IMR-90 (cell line): Measurements from ENCODE around the gene AMPD2. TPM values are rescaled to one million over a fixed set of nuclear protein-coding genes. Genes with fewer than 3 reads are reported as not detected.
A peak's percentile ranks its signal among the peaks of the same experiment; 100 is the strongest.

ENCODE experiments used
- ATAC-seq: fragments of 200-7000 bp; cut with Tn5 transposase; 2 replicates; pipeline ENCODE4 v1.9.1; 2020; ENCODE audit warnings: low read depth, mild to moderate bottlenecking, moderate library complexity
- BruUV-seq: library from RNA; stranded (reverse); fragments of 400-500 nt; replicated peaks from 2 replicates; lab custom pipeline; 2021; lab: Mats Ljungman, UMichigan
- CTCF ChIA-PET: fragments of 300-600 bp; formaldehyde crosslinking; extraction: SDS; loops from one replicate; lab custom pipeline; 2021; ENCODE audit warnings: antibody characterized with exemption; lab: Yijun Ruan, JAX
- POLR2A ChIA-PET: fragments of 300-600 bp; sonication (Branson Sonifier 250); formaldehyde crosslinking; loops from one replicate; lab custom pipeline; 2022; ENCODE audit warnings: antibody characterized with exemption; ENCODE audit not compliant: unreplicated experiment; lab: Charles Lee
- DNase-seq: peaks from one replicate; pipeline ENCODE4 v3.0.0; 2013
- H2AFZ ChIP-seq: replicated peaks from 2 replicates; pipeline ENCODE3; 2013; ENCODE audit warnings: low read length, mild to moderate bottlenecking; ENCODE audit not compliant: poor library complexity
- H2AK5ac ChIP-seq: 2 replicates; pipeline ENCODE4 v1.6.1; 2013; ENCODE audit warnings: low read depth, low read length, inconsistent platforms
- H2AK9ac ChIP-seq: replicated peaks from 2 replicates; pipeline ENCODE3; 2013; ENCODE audit warnings: mild to moderate bottlenecking, low read depth, low read length, moderate library complexity; ENCODE audit not compliant: poor library complexity
- H2BK120ac ChIP-seq: 2 replicates; pipeline ENCODE4 v1.6.1; 2013; ENCODE audit warnings: low read depth, low read length, inconsistent platforms
- H2BK15ac ChIP-seq: 3 replicates; pipeline ENCODE4 v1.6.1; 2013; ENCODE audit warnings: low read depth, low read length, inconsistent platforms
- H2BK20ac ChIP-seq: 2 replicates; pipeline ENCODE4 v1.6.1; 2013; ENCODE audit warnings: low read depth, mild to moderate bottlenecking, inconsistent platforms, low read length, moderate library complexity
- H2BK5ac ChIP-seq: 2 replicates; pipeline ENCODE4 v1.6.1; 2013; ENCODE audit warnings: mild to moderate bottlenecking, low read depth, low read length, inconsistent platforms; ENCODE audit not compliant: poor library complexity, severe bottlenecking
- H3K14ac ChIP-seq: replicated peaks from 2 replicates; pipeline ENCODE4 v1.6.1; 2013; ENCODE audit warnings: low read depth, low read length, inconsistent platforms
- H3K18ac ChIP-seq: 2 replicates; pipeline ENCODE4 v1.6.1; 2013; ENCODE audit warnings: low read depth, low read length, control low read depth
- H3K23ac ChIP-seq: 2 replicates; pipeline ENCODE4 v1.6.1; 2013; ENCODE audit warnings: low read depth, low read length, inconsistent platforms
- H3K27ac ChIP-seq: 2 replicates; pipeline ENCODE4 v1.5.1; 2013; ENCODE audit warnings: mild to moderate bottlenecking, control low read depth, low read length; ENCODE audit not compliant: insufficient read depth
- H3K27me3 ChIP-seq: 2 replicates; pipeline ENCODE4 v1.6.1; 2013; ENCODE audit warnings: low read length; ENCODE audit not compliant: control insufficient read depth, insufficient read depth
- H3K36me3 ChIP-seq: 2 replicates; pipeline ENCODE4 v1.6.1; 2013; ENCODE audit warnings: low read length, mixed read lengths; ENCODE audit not compliant: control insufficient read depth, insufficient read depth
- H3K4ac ChIP-seq: 2 replicates; pipeline ENCODE4 v1.6.1; 2013; ENCODE audit warnings: low read depth, low read length, inconsistent platforms
- H3K4me1 ChIP-seq: 2 replicates; pipeline ENCODE4 v1.6.1; 2013; ENCODE audit warnings: low read length, mixed read lengths; ENCODE audit not compliant: control insufficient read depth, insufficient read depth
- H3K4me2 ChIP-seq: 2 replicates; pipeline ENCODE4 v1.6.1; 2013; ENCODE audit warnings: low read depth, mild to moderate bottlenecking, control low read depth, low read length, moderate library complexity
- H3K4me3 ChIP-seq: 2 replicates; pipeline ENCODE4 v1.5.1; 2013; ENCODE audit warnings: low read depth, mild to moderate bottlenecking, control low read depth, low read length, moderate library complexity; ENCODE audit not compliant: insufficient read depth
- H3K56ac ChIP-seq: 2 replicates; pipeline ENCODE4 v1.6.1; 2013; ENCODE audit warnings: low read length, inconsistent platforms; ENCODE audit not compliant: insufficient read depth; ENCODE audit errors: extremely low read depth
- H3K79me1 ChIP-seq, 2 experiments: 2 replicates each; pipeline ENCODE4 v1.6.1; 2013; ENCODE audit warnings: low read length in 2 of 2, inconsistent platforms in 1 of 2, low read depth in 1 of 2
- H3K9ac ChIP-seq: 2 replicates; pipeline ENCODE4 v1.6.1; 2013; ENCODE audit warnings: low read depth, low read length, control low read depth
- H3K9me1 ChIP-seq: 2 replicates; pipeline ENCODE4 v1.6.1; 2013; ENCODE audit warnings: low read length, inconsistent platforms; ENCODE audit not compliant: insufficient read depth
- H3K9me3 ChIP-seq: 2 replicates; pipeline ENCODE4 v1.6.1; 2013; ENCODE audit warnings: low read length; ENCODE audit not compliant: control insufficient read depth, insufficient read depth
- H4K20me1 ChIP-seq: 2 replicates; pipeline ENCODE4 v1.6.1; 2013; ENCODE audit warnings: low read length, inconsistent platforms; ENCODE audit not compliant: insufficient read depth
- H4K5ac ChIP-seq: 2 replicates; pipeline ENCODE4 v1.6.1; 2013; ENCODE audit warnings: mild to moderate bottlenecking, low read depth, low read length, control low read depth
- H4K8ac ChIP-seq, 2 experiments: 2 replicates each; pipeline ENCODE4 v1.6.1; 2013; ENCODE audit warnings: low read depth in 2 of 2, low read length in 2 of 2, control low read depth in 1 of 2, inconsistent platforms in 1 of 2
- H4K91ac ChIP-seq: 2 replicates; pipeline ENCODE4 v1.6.1; 2013; ENCODE audit warnings: low read depth, low read length, inconsistent platforms; ENCODE audit not compliant: insufficient read depth
- BHLHE40 ChIP-seq: fragments of 150-350 bp; IDR thresholded peaks from 2 replicates; pipeline ENCODE4 v1.6.1; 2016; ENCODE audit warnings: mild to moderate bottlenecking, low read depth, low read length
- CEBPB ChIP-seq: IDR thresholded peaks from 2 replicates; pipeline ENCODE4 v1.6.1; 2012; ENCODE audit warnings: low read depth, low read length, improper control_type of control experiment
- CHD1 ChIP-seq: IDR thresholded peaks from 2 replicates; pipeline ENCODE4 v1.6.1; 2012; ENCODE audit warnings: low read depth, low read length, improper control_type of control experiment
- CTCF ChIP-seq: conservative IDR thresholded peaks from 2 replicates; pipeline ENCODE4 v1.5.1; 2012; ENCODE audit warnings: mild to moderate bottlenecking, low read depth, low read length, improper control_type of control experiment
- FOS ChIP-seq: fragments of 150-350 bp; IDR thresholded peaks from 2 replicates; pipeline ENCODE4 v1.6.1; 2016; ENCODE audit warnings: low read depth, low read length
- MAFK ChIP-seq: IDR thresholded peaks from 2 replicates; pipeline ENCODE4 v1.6.1; 2012; ENCODE audit warnings: low read depth, low read length, improper control_type of control experiment
- MAZ ChIP-seq: IDR thresholded peaks from 2 replicates; pipeline ENCODE4 v1.6.1; 2012; ENCODE audit warnings: low read depth, mild to moderate bottlenecking, low read length, improper control_type of control experiment, moderate library complexity, borderline replicate concordance
- MXI1 ChIP-seq: IDR thresholded peaks from 2 replicates; pipeline ENCODE4 v1.6.1; 2012; ENCODE audit warnings: low read depth, mild to moderate bottlenecking, low read length, moderate library complexity, borderline replicate concordance
- NFE2L2 ChIP-seq: fragments of 150-350 bp; IDR thresholded peaks from 2 replicates; pipeline ENCODE4 v1.6.1; 2016; ENCODE audit warnings: low read depth, mild to moderate bottlenecking, low read length
- POLR2A ChIP-seq: IDR thresholded peaks from 2 replicates; pipeline ENCODE4 v1.6.1; 2012; ENCODE audit warnings: mild to moderate bottlenecking, low read depth, low read length
- RAD21 ChIP-seq: IDR thresholded peaks from 2 replicates; pipeline ENCODE4 v1.6.1; 2012; ENCODE audit warnings: low read length, improper control_type of control experiment
- RCOR1 ChIP-seq: IDR thresholded peaks from 2 replicates; pipeline ENCODE4 v1.6.1; 2012; ENCODE audit warnings: mild to moderate bottlenecking, low read length, improper control_type of control experiment; ENCODE audit not compliant: insufficient replicate concordance
- RFX5 ChIP-seq: IDR thresholded peaks from 2 replicates; pipeline ENCODE4 v1.8.0; 2012; ENCODE audit warnings: low read depth, mild to moderate bottlenecking, low read length, moderate library complexity
- SMC3 ChIP-seq: fragments of 150-350 bp; IDR thresholded peaks from 2 replicates; pipeline ENCODE4 v1.6.1; 2016; ENCODE audit warnings: low read depth, mild to moderate bottlenecking, antibody characterized with exemption, low read length, moderate library complexity
- WGBS, 2 experiments: methylation state at CpG; one replicate each; pipeline versions ENCODE4 v1.1.5 to v1.1.7; 2013; ENCODE audit warnings: missing lambda C conversion rate in 2 of 2; ENCODE audit not compliant: insufficient read length in 1 of 2; ENCODE audit errors: extremely low coverage in 2 of 2; 5-methylcytosine and 5-hydroxymethylcytosine counted together
- dilution Hi-C: fragments of 300-500 bp; cut with HindIII; formaldehyde crosslinking; loops from one replicate; pipeline ENCODE4 v1.14.3; 2018; ENCODE audit warnings: low sequenced_read_pairs; ENCODE audit not compliant: unreplicated experiment
- in situ Hi-C: fragments of 300-500 bp; cut with MboI; formaldehyde crosslinking; loops from 3 replicates; pipeline ENCODE4 v1.14.3; 2019; ENCODE audit warnings: low sequenced_read_pairs, inconsistent platforms, mixed read lengths
- intact Hi-C: fragments of 100-400 bp; cut with micrococcal nuclease; formaldehyde crosslinking; loops from 2 replicates; pipeline ENCODE4 v1.10.0; 2022
- polyA plus RNA-seq, 3 experiments: library from polyadenylated mRNA; depleted of rRNA; stranded (reverse); fragments of >200 nt; gene quantifications; 2 replicates each; pipeline ENCODE4 v1.2.3, GENCODE V29; 2012; ENCODE audit warnings: low replicate concordance in 1 of 3
- total RNA-seq: library from RNA; depleted of rRNA; stranded (reverse); fragments of >200 nt; gene quantifications from 2 replicates; pipeline ENCODE4 v1.2.3, GENCODE V29; 2012
- TF ChIP-seq, protein P1 (sequence below): fragments of 150-350 bp; IDR thresholded peaks from 2 replicates; pipeline ENCODE4 v1.6.1; 2016; ENCODE audit warnings: low read depth, mild to moderate bottlenecking, low read length, moderate library complexity, borderline replicate concordance
- TF ChIP-seq, protein P2 (sequence below): fragments of 150-350 bp; IDR thresholded peaks from 2 replicates; pipeline ENCODE4 v1.6.1; 2017; ENCODE audit warnings: mild to moderate bottlenecking, antibody characterized with exemption, low read length, low read depth

Gene AMPD2
- total and polyA plus RNA-seq, 2 of the 4 experiments (the other 2 are of a cell fraction): 61.5 to 103 TPM

- no peak overlapping the region for H2BK5ac ChIP-seq
- WGBS, 2 experiments: no CpG with 5 or more reads among the region's 1 CpG
- no peak overlapping the region for H3K4ac ChIP-seq
- H3K56ac ChIP-seq: no peak overlapping the region
- no peak overlapping the region for H3K18ac ChIP-seq
- H3K79me1 ChIP-seq: peaks cover 11 to 47% of the 10 kb centered on the region in 2 experiments
- POLR2A ChIA-PET: no interaction called here
- no peak overlapping the region for H2AFZ ChIP-seq
- H3K27ac ChIP-seq: no peak overlapping the region
- peaks cover 10% of the 10 kb centered on the region for H3K36me3 ChIP-seq
- H3K9ac ChIP-seq: no peak overlapping the region
- H3K4me2 ChIP-seq: no peak overlapping the region
- no peak overlapping the region for H2AK9ac ChIP-seq
- no peak overlapping the region for H3K4me3 ChIP-seq
- in situ Hi-C loops (no loop called here), dilution Hi-C loops (no loop called here), intact Hi-C loops (loop anchor here (5.0 kb wide), 1 partner anchor 36 kb away; no protein-coding TSS in a partner anchor)
- H2BK120ac ChIP-seq: no peak overlapping the region
- H4K91ac ChIP-seq: no peak overlapping the region
- no peak overlapping the region for H4K5ac ChIP-seq
- CTCF ChIA-PET: no interaction called here
- no peak overlapping the region for H2BK15ac ChIP-seq
- no peaks in the 10 kb centered on the region for H3K27me3 ChIP-seq
- no peak for DNase-seq
- H3K4me1 ChIP-seq: peaks cover 8% of the 10 kb centered on the region
- no TSS peak for BruUV-seq
- TF ChIP-seq, protein P1, sequence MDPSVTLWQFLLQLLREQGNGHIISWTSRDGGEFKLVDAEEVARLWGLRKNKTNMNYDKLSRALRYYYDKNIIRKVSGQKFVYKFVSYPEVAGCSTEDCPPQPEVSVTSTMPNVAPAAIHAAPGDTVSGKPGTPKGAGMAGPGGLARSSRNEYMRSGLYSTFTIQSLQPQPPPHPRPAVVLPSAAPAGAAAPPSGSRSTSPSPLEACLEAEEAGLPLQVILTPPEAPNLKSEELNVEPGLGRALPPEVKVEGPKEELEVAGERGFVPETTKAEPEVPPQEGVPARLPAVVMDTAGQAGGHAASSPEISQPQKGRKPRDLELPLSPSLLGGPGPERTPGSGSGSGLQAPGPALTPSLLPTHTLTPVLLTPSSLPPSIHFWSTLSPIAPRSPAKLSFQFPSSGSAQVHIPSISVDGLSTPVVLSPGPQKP: no peak
- no peak for TF ChIP-seq CTCF
- no peak for TF ChIP-seq SMC3
- no peak for TF ChIP-seq POLR2A
- TF ChIP-seq RFX5: no peak
- TF ChIP-seq, protein P2, sequence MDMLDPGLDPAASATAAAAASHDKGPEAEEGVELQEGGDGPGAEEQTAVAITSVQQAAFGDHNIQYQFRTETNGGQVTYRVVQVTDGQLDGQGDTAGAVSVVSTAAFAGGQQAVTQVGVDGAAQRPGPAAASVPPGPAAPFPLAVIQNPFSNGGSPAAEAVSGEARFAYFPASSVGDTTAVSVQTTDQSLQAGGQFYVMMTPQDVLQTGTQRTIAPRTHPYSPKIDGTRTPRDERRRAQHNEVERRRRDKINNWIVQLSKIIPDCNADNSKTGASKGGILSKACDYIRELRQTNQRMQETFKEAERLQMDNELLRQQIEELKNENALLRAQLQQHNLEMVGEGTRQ: no peak
- no peak for TF ChIP-seq CEBPB
- no peak for TF ChIP-seq BHLHE40
- TF ChIP-seq NFE2L2: no peak
- TF ChIP-seq RCOR1: no peak
- TF ChIP-seq FOS: no peak
- no peak for TF ChIP-seq MAFK
- TF ChIP-seq RAD21: no peak
- no peak for TF ChIP-seq MXI1
- no peak for TF ChIP-seq CHD1
- TF ChIP-seq MAZ: no peak
- peaks cover 9% of the 10 kb centered on the region; the same call in 1 of the 2 replicates for H3K9me1 ChIP-seq
- no peak overlapping the region for H2BK20ac ChIP-seq
- H4K8ac ChIP-seq: no peak overlapping the region
- no peak for ATAC-seq
- no peak overlapping the region for H3K14ac ChIP-seq
- H2AK5ac ChIP-seq: no peak overlapping the region
- H4K20me1 ChIP-seq: no peaks in the 10 kb centered on the region
- 0 out of 2 replicates have a peak overlapping the region, but pooled peaks have one; percentile 53 for H3K23ac ChIP-seq
- H3K9me3 ChIP-seq: no peaks in the 10 kb centered on the region
Observed at GRCh38 chr1:109598156-109598555, 21.5 kb upstream of the AMPD2 start.
